ENCODE results near the gene CAPG.

GRCh38 chr2:85383850-85384249 is 26.3 kb downstream of the CAPG start:
- no peak for TF ChIP-seq POLR2A (IDR thresholded peaks at IDR 0.05; ENCODE audit: low read depth, low read length)
- TF ChIP-seq TAF1 (IDR thresholded peaks at IDR 0.05; ENCODE audit: low read depth, low read length), result no peak
- no peak for TF ChIP-seq POLR2AphosphoS5 (IDR thresholded peaks at IDR 0.05; ENCODE audit: low read depth, low read length)

Data from GM12891 (cell line).